GM18526 (cell line): ENCODE measurements around the gene CALML5.

Source experiments
- POLR2A ChIP-seq: IDR thresholded peaks from 3 replicates; pipeline ENCODE4 v1.6.1; 2011; ENCODE audit not compliant: insufficient read length; ENCODE audit errors: extremely low read depth

CALML5 gene

DNA sequence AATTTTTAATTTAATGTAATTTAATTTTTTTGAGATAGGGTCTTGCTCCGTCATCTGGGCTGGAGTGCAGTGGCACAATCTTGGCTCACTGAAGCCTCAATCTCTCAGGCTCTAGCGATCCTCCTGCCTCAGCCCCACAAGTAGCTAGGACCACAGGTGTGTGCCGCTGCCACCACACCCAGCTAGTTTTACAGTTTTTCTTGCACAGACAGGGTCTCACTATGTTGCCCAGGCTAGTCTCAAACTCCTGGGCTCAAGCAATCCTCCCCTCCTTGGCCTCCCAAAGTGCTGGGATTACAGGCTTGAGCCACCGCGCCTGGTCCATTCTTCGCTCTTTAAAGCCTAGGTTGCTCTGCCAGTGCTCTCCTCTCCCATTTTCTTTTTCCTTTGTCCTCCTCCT lies 38.3 kb upstream of the CALML5 start:
- TF ChIP-seq POLR2A, result no peak

DNA sequence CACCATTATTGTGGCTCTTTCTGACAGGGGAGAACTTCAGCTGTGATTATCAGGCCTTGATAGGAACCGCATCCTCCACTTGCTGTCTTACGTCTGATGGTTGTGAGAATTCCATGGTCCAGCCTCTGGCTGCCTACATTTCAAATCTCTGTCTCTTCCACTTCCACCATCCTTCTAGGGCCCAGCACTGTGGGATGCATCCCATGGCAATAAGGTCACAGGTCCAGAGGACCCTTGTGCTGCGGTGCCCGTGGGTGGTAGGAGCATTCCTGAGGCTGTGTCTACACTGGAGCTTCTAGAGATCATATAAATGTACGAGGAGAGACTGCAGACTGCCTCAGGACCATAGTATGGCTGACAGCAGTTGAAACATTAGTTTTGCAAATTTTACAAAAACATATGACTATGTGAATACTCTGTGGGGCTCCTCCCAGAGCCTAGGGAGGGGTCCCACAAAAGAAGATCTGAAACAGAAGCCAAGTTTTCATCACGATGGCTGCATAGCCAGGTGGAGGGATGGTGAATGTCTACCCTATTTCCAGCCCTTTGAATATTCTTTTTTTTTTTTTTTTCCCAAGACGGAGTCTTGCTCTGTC lies 37.2 kb upstream of the CALML5 start:
- TF ChIP-seq POLR2A, result no peak

DNA sequence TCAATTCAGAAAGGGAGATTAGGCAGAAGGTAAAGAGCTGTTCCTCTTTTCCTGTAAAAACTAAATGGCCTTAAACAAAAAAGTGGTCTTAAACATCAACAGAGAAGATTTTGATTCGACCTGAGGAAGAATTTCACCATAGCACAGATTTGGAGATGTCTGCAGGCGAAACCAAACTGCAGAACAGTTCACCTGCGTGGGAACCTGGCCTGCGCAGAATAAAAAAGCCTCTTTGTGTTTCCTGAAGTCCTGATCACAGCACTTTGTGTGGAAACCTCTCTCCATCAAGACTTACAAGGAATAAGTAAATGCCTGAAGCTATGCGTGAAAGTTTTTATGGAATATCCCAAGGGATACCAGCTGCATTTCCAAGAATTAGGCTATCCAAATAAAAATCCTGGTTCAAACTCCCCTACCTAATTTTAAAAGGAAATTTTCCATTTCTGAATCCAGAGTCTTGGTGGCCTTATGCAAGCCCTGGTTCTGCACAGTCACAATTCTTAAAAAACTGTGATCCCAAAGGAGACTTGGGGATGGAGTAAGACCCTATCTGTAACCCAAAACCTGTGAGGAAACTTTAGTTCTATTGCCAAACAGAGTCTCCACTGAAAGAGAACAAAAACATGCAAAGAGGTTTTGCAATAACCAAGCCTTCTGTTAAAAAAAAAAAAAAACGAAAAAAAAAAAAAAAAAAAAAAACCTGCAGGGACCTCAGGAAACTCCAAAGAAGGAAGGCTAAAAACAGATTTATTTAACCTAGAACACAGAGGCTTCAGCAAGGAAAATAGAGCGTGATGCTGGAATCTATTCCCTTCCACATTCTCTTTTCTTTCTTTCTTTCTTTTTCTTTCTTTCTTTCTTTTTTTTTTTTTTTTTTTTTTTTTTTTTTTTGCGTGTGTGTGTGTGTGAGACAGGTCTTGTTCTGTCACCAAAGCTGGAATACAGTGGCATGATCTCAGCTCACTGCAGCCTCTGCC lies 35.8 kb upstream of the CALML5 start:
- no peak for TF ChIP-seq POLR2A

DNA sequence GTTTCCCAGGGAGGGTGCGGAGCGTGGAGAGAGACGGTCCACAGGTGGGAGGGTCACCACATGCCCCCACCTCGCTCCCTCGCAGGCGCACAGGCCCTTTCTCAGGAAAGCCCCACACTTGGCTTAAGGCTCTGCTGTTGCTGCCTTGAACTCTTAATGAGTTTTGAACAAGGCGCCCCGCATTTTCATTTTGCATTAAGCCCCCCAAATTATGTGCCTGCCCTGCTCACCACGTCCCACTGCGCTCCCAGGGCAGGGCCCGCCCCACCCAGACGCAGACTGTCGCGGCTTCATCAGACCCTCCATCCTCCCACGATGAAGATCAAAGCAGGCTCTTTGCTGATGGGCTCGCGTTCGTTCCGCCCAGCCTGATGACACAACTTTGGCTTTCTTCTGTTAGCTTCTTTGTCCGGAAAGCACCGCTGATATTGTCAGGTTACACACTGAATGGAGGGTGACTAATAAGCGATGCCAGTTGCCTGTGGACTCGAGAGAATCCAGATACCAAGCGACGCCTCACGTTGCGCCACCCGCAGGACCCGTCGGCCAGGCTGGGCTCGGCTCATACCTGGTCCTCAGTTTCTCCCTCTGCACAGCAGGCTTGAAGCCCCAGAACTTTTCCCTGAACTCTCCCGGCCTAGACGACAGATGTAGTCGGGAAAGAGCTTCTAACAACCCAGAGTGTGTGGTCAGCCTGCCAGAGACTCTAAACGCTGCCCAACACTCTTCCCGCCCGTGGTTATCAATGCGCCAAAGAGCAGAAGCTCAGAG lies 34.9 kb upstream of the CALML5 start:
- TF ChIP-seq POLR2A, result no peak

DNA sequence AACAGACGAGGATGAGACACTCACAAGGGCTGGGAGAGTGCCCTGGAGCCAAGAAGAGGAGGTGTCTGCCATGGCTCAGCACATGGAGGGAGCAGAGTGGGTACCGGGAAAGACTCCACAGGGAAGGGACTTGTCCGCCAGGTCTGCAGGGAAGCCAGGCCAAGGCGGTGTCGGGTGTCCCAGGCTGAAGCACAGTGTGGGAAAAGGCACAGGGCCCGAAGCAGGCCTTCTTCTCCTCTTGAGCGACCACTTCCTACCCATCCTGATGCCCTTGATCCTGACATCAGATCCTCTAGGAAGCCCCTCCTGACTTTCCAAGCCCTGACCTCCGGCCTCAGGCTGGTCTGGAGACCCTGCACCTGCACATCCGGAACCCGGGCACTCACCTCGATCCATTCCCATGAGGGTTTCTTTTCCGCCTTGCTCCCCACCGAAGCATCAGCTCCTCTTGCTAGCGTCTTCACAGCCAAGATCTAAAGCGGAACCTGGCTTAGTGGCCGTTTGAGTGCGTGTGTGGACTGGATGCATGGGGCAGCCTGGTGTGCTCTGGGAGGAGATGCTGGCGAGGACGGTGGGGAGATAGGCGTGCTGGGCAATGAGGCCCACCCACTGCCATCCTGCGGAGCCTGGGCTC lies 33.8 kb upstream of the CALML5 start:
- TF ChIP-seq POLR2A, result no peak

DNA sequence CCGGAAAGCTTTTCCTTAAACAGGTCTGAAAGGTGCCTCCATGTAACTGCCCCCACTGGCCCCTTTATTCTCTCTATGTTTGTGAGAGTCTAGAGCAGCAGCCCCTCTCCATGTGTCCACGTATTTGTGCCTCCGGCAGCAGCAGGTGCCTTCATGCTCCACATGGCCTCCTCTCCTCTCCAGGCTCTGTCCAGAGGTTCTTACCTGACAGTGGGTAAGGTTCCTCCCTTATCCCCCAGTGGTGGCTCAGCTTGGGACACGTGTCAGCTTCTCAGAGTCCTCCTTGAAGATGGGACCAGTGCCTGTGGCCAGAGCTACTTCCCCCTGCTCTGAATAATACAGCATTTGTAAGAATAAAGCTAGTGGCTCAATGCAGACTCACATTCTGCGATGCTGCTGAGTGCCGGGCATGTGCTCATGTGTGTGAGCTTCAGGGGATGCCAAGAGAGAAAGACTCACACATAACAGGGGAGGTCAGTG lies 33.3 kb upstream of the CALML5 start:
- no peak for TF ChIP-seq POLR2A

DNA sequence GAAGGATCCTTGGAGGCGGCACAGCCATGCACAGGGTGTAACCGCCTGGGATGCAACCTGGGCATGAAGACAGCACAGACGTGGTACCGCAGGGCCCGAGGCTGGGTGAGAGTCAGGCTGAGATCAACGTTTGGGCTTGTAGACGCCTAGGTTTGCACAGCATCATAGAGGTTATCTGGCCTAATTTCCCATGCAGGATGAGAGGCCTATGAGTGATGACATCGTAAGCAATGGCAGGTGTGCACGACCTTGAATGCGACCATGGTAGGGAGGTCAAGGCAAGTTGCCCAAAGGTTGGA lies 32.9 kb upstream of the CALML5 start:
- no peak for TF ChIP-seq POLR2A

DNA sequence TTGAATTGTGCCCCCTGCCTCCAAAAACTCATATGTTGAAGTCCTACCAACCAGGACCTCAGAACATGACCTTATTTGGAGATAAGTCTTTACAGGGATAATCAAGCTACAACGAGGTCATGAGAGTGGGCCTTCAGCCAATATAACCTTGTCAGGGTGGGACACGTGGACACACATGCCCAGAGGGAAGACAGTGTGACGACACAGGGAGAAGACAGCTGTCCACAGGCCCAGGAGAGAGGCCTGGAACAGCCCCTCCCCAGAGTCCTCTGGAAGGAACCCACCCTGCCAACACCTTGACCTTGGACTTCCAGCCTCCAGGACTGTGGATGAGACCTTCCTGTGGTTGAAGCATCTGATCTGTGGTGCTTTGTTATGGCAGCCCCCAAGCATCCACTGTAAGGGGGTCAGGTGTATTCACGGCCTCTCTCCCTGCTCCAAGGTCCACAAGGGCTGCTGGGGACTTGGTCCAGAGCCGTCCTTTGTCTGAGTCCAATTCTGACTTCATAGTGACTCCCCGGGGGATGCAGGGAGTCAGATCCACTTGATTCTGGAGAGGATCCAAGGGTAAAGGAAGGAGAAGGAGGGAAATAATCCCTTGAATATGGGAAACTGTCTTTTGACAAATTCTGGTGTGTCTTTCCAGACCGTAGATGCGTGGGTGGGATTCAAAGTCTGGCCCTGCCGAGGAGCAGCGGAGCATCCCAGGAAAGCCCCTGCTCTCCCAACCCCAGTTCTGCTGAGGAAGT lies 32.4 kb upstream of the CALML5 start:
- no peak for TF ChIP-seq POLR2A

DNA sequence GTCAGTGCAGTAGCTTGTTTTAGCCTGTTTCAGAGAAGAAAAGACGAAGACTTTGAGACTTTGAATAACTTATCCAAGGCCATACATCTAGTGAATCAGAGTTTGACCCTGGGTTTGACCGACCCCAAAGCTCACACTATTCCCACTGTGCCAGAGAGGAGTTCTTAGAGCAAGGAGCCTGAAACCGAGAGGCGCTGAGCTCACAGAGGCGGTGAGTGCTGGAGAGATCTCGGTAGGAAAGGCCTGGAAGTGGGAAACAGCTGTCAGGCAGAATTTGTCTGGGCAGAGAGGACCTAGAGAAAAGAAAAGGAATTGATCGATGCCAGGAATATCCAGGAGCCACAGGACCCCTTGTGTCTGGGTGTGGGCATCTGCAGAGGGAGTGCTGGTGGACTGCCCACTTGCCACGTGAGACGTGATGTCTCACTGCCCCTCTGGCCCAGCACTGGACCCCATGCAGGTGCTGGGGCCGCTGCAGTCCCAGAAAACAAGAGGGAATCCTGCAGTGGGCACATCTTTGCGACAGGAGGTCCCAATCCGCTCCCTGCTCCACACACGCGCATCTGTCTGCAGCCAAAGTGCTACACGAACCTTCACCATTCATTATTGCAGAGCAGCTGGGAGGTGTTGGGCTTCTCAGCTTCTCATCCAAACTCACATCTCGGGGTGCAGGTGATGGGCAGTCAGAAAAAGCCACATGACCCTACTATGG lies 31.6 kb upstream of the CALML5 start:
- TF ChIP-seq POLR2A, result no peak

DNA sequence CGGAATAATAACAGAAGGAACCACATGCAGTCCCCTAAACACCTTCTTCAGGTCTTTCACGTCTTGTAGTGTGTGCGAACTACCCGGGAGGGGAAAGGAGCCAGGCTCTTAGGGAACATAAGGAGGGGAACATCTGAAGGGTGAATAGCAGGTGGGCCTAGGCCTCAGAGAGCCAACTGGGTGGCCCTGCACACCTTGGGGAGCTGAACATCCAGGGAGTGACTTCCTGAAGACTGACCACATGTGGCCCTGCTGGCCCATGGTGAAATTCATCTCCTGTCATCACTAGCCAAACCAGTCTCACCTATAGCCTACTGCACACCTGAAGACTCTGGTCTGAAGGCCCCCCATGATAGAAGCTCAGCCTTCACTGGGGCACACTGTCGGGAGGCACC lies 31.0 kb upstream of the CALML5 start:
- TF ChIP-seq POLR2A, result no peak

DNA sequence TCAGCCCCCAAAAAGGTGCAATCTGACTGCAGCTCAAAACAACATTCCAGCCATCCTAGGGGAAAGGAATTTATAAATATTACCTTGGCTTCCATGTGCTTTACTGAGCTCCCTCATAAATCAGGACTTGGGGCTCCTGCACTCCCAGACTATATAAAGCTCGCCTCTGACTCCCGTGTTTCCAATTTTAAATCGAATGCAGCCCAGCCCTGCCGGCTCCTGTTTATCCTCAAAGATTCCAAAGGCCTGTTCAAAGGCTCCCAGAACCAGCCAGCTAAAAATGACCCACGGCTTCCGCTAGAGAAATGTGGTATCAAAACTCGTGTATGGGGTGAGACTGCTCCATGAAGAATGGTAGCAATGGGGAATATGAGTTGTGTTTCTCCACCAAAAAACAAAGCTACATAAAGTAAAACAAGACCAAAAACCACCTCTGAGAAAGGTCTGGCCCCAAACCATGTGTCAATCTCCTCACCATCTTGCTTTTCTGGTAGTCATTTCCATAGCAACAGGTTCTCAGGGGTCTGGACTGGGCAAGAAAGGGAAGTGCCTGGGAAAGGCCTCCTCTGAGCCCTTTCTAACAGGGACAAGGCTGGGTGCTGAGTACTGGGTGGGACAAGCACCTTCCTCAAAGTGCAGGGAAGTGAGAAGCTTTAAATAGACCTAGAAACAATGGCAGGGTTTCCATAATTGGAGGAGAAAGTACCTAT lies 30.5 kb upstream of the CALML5 start:
- TF ChIP-seq POLR2A, result no peak

DNA sequence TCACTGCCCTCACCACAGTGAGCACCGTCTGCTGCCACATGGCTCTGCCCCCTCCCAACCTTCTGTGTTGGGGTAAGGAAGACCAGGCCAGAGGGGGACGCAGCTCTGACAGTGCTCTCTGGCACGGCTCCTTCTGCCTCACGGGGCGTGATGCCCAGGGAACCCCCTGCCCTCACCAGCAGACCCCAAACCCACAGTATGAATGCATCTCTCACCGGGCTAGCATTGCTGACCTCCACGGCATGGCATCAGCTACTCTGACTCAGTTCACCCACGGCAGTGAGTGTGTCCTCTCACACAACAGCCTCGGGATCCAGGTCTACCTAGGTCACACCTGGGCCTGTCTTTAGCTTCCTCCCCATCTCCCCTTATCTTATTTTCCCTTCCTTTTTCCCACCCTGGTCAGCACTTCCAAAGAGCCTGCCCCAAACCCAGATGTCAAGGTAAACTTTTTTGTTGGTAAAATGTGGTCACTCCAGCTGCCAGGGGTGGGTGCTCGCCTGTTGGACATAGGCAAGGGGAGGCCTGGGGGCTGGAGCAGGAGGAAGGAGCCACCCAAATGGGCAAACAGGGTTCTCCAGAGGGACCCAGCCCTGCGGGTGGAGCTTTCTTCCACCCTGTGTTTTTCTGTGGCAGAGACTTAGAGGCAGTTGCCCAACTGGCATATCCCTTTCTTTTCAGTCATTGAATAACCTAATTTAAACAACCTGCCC lies 29.8 kb upstream of the CALML5 start:
- TF ChIP-seq POLR2A, result no peak

DNA sequence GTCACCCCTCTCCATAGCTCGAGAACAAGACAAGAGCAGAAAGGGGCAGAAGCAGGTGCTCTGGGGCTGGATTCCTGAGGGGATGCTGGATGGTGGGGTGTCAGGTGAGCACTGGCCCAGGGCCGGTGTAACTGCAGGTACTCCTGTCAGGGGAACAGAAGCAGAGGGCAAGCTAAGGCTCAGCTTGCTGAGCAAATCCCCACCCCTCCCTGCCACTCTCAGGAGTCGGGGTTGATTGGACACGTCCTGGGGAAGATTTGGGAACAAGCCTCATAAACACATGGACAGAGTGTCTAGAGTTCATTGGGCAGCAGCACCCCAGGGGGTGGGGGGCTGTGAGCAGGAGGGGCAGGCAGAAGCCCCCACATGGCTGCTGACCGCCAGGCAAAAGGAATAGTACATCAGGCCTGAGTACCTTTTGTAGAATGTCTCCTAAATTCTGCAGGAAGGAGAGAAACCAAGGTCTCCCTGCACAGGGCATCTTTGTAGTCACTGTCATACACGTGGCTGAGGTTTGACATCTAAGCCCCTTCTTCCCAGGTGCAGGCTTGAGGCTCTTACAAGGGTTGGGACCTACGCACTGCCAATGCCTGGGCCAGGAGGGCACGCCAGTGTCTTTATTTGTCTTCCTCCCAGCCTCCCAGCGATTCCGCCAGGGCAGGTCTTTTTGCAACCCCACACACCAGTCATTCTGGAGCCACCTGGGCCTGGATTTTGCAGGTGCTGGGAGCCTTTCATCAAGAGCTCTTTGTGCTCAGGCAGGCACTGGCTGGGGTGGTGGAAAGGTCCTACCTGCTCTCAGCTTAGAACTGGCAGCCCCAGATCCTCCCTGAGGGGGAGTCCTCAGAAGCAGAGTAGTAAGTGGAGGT lies 28.2 kb upstream of the CALML5 start:
- TF ChIP-seq POLR2A, result no peak
